Subcutaneous abdominal adipose tissue (tissue), 5 donors: Measurements from ENCODE around the gene IFFO2.

Source experiments
- H3K27ac ChIP-seq: one replicate; pipeline ENCODE4 v1.7.0; 2013; ENCODE audit warnings: low read depth, mild to moderate bottlenecking, inconsistent platforms, low read length, moderate library complexity
- H3K27me3 ChIP-seq, 5 donors: one replicate each; pipeline ENCODE4 v1.7.0; 2013; ENCODE audit warnings: low read length in 5 of 5, inconsistent platforms in 1 of 5; ENCODE audit not compliant: control insufficient read depth in 5 of 5, insufficient read depth in 4 of 5
- H3K36me3 ChIP-seq, 5 donors: one replicate each; pipeline ENCODE4 v1.7.0; 2013; ENCODE audit warnings: low read length in 5 of 5; ENCODE audit not compliant: control insufficient read depth in 5 of 5, insufficient read depth in 5 of 5
- H3K4me1 ChIP-seq, 5 donors: one replicate each; pipeline ENCODE4 v1.7.0; 2013; ENCODE audit warnings: low read length in 5 of 5, mild to moderate bottlenecking in 3 of 5, moderate library complexity in 1 of 5; ENCODE audit not compliant: control insufficient read depth in 5 of 5, insufficient read depth in 5 of 5
- H3K4me3 ChIP-seq, 5 donors: one replicate each; pipeline ENCODE4 v1.7.0; 2013; ENCODE audit warnings: low read length in 5 of 5, low read depth in 1 of 5
- H3K9ac ChIP-seq, 5 donors: one replicate each; pipeline ENCODE4 v1.7.0; 2013; ENCODE audit warnings: low read length in 5 of 5, mild to moderate bottlenecking in 4 of 5, moderate library complexity in 3 of 5
- H3K9me3 ChIP-seq, 5 donors: one replicate each; pipeline ENCODE4 v1.7.0; 2013; ENCODE audit warnings: low read length in 5 of 5; ENCODE audit not compliant: control insufficient read depth in 5 of 5
- donor health status: healthy.
- donor health status: healthy.
- donor health status: healthy.
- donor health status: healthy.
- donor health status: healthy.

IFFO2 gene

GRCh38 chr1:18946550-18947381 is 9.7 kb downstream of the IFFO2 start:
- Histone ChIP-seq H3K36me3 (no peaks in the 10 kb centered on the region), H3K4me3 (no peak overlapping the region), H3K4me1 (peaks cover 12 to 78% (median 76%) of the 10 kb centered on the region in 5 donors), H3K9me3 (no peaks in the 10 kb centered on the region), H3K27ac (peak overlapping the region; percentile 41), H3K9ac (peak overlapping the region in 3 of 5 donors; percentile 6 to 36 (median 14)), H3K27me3 (no peaks in the 10 kb centered on the region)

GRCh38 chr1:18945401-18945849 is 11.1 kb downstream of the IFFO2 start:
- Histone ChIP-seq H3K4me1 (peaks cover 11 to 77% (median 73%) of the 10 kb centered on the region in 5 donors), H3K27ac (no peak overlapping the region), H3K27me3 (no peaks in the 10 kb centered on the region), H3K36me3 (no peaks in the 10 kb centered on the region), H3K4me3 (no peak overlapping the region), H3K9me3 (no peaks in the 10 kb centered on the region), H3K9ac (peak overlapping the region in 1 of 5 donors; percentile 49)

GRCh38 chr1:18944810-18945209 is 11.7 kb downstream of the IFFO2 start:
- no peaks in the 10 kb centered on the region for H3K36me3 ChIP-seq
- H3K27me3 ChIP-seq, result no peaks in the 10 kb centered on the region
- no peak overlapping the region for H3K27ac ChIP-seq
- H3K4me3 ChIP-seq, result peak overlapping the region in 1 of 5 donors; percentile 6
- H3K9ac ChIP-seq, result peak overlapping the region in 2 of 5 donors; percentile 18 to 49
- peaks cover 10 to 77% (median 72%) of the 10 kb centered on the region in 5 donors for H3K4me1 ChIP-seq
- no peaks in the 10 kb centered on the region for H3K9me3 ChIP-seq

- peaks cover 4 to 77% (median 72%) of the 10 kb centered on the region in 5 donors for H3K4me1 ChIP-seq
- no peaks in the 10 kb centered on the region for H3K27me3 ChIP-seq
- no peak overlapping the region for H3K4me3 ChIP-seq
- H3K36me3 ChIP-seq, result no peaks in the 10 kb centered on the region
- H3K9ac ChIP-seq, result no peak overlapping the region
- H3K27ac ChIP-seq, result no peak overlapping the region
- H3K9me3 ChIP-seq, result no peaks in the 10 kb centered on the region
Observed at GRCh38 chr1:18943914-18944572, 12.4 kb downstream of the IFFO2 start.

- H3K27me3 ChIP-seq, result no peaks in the 10 kb centered on the region
- peaks cover 4 to 77% (median 72%) of the 10 kb centered on the region in 5 donors for H3K4me1 ChIP-seq
- H3K9me3 ChIP-seq, result no peaks in the 10 kb centered on the region
- H3K27ac ChIP-seq, result no peak overlapping the region
- no peak overlapping the region for H3K4me3 ChIP-seq
- H3K9ac ChIP-seq, result no peak overlapping the region
- H3K36me3 ChIP-seq, result no peaks in the 10 kb centered on the region
Observed at GRCh38 chr1:18943162-18943561, 13.3 kb downstream of the IFFO2 start.

GRCh38 chr1:18942340-18942739 is 14.1 kb downstream of the IFFO2 start:
- H3K36me3 ChIP-seq, result no peaks in the 10 kb centered on the region
- H3K4me1 ChIP-seq, result peaks cover 4 to 69% (median 66%) of the 10 kb centered on the region in 5 donors
- no peaks in the 10 kb centered on the region for H3K9me3 ChIP-seq
- H3K9ac ChIP-seq, result peak overlapping the region in 2 of 5 donors; percentile 7 to 25
- H3K27me3 ChIP-seq, result no peaks in the 10 kb centered on the region
- H3K4me3 ChIP-seq, result no peak overlapping the region
- no peak overlapping the region for H3K27ac ChIP-seq

GRCh38 chr1:18941221-18942141 is 15.0 kb downstream of the IFFO2 start:
- H3K4me1 ChIP-seq, result peaks cover 4 to 64% (median 59%) of the 10 kb centered on the region in 5 donors
- no peaks in the 10 kb centered on the region for H3K9me3 ChIP-seq
- no peaks in the 10 kb centered on the region for H3K27me3 ChIP-seq
- H3K36me3 ChIP-seq, result no peaks in the 10 kb centered on the region
- peak overlapping the region in 1 of 5 donors; percentile 25 for H3K9ac ChIP-seq
- H3K27ac ChIP-seq, result no peak overlapping the region
- peak overlapping the region in 1 of 5 donors; percentile 13 for H3K4me3 ChIP-seq

- Histone ChIP-seq H3K4me3 (no peak overlapping the region), H3K9me3 (no peaks in the 10 kb centered on the region), H3K4me1 (peaks cover 4 to 60% (median 55%) of the 10 kb centered on the region in 5 donors), H3K27ac (no peak overlapping the region), H3K27me3 (no peaks in the 10 kb centered on the region), H3K9ac (no peak overlapping the region), H3K36me3 (no peaks in the 10 kb centered on the region)
Observed at GRCh38 chr1:18940303-18941020, 16.0 kb downstream of the IFFO2 start.
